ENCODE data around the gene C6orf132. TPM values are rescaled to one million over a fixed set of nuclear protein-coding genes. Genes with fewer than 3 reads are reported as not detected.
"Not testable (repeated sequence)": the region's sequence is repeated elsewhere in the genome, so short reads cannot be mapped to it uniquely, and the experiment has no call there.

Gene C6orf132
- total and polyA plus RNA-seq, 2 of the 8 experiments (the other 6 are each of a cell fraction or from before 2014, with no cell fraction given), result 31.5 to 64.0 TPM

DNA sequence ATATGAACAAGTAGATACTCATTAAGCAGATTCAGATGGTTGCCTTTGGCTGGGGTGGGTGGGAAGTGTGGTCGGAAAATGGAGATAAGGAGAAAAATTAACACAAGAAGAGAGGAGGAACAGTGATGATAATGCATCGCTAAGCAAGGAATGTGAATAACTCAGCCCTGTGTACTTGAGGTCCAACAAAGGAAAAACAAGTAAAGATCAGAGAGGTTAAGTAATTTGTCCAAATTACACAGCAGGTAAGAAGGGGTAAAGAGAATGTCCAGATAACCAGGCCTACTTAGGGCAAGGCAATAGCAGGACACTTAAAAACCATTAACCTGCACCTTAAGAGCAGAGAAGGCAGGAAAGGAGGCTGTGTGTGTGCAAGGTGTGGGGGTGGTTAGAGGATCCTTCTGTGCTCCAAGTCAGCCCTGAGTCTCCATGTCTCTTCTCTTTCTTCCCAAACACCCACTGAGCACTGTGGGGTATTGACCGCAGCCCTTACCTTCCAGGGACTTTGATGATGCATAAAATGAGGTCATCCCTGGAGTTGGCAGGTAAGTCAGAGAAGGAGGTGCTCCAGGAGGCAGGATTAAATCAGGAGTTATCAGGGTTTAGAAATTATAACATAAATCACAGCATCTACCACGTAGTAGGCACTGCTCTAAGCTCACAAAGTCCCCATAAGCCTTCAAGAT, 10.3 kb upstream of the C6orf132 start:
- not testable (repeated sequence) for DNase-seq (ENCODE audit: low read depth in 1 of 2, low spot score in 2 of 2); H3K4me2 ChIP-seq (ENCODE audit: insufficient read depth in 1 of 2, low read depth in 2 of 2, low read length in 2 of 2); H3K4me3 ChIP-seq (ENCODE audit: extremely low read depth in 1 of 4, insufficient read depth in 2 of 4, low read depth in 3 of 4, low read length in 4 of 4); H3K18ac ChIP-seq (ENCODE audit: extremely low read depth, low read length); H4K20me1 ChIP-seq (replicated peaks in 1 of 2; ENCODE audit: control insufficient read depth in 1 of 2, insufficient read depth in 2 of 2, low read length in 2 of 2); H2AFZ ChIP-seq (ENCODE audit: low read length); H3K23ac ChIP-seq (ENCODE audit: insufficient read length); H2BK20ac ChIP-seq (ENCODE audit: low read length); H2BK5ac ChIP-seq (ENCODE audit: low read depth, low read length); H4K5ac ChIP-seq (ENCODE audit: insufficient read length, low read depth, low read length); H3K79me1 ChIP-seq (ENCODE audit: low read depth, low read length); H3K9me3 ChIP-seq (ENCODE audit: insufficient read depth in 2 of 2, low read depth in 1 of 2, low read length in 1 of 2); H2BK12ac ChIP-seq (ENCODE audit: low read depth, low read length); H2BK120ac ChIP-seq (replicated peaks; ENCODE audit: low read depth, low read length); H3K23me2 ChIP-seq (ENCODE audit: low read depth, low read length); FAIRE-seq; H4K91ac ChIP-seq (replicated peaks; ENCODE audit: insufficient read length, low read length); H2BK15ac ChIP-seq (ENCODE audit: low read length); H3K14ac ChIP-seq (ENCODE audit: insufficient read length); H3K36me3 ChIP-seq (ENCODE audit: control insufficient read depth in 2 of 4, insufficient read depth in 4 of 4, low read length in 3 of 4); H3K79me2 ChIP-seq (ENCODE audit: control insufficient read depth in 1 of 2, insufficient read depth in 2 of 2, low read length in 2 of 2); H3K27ac ChIP-seq (ENCODE audit: low read depth, low read length); H3K9ac ChIP-seq (replicated peaks in 1 of 4; ENCODE audit: extremely low read depth in 1 of 4, low read depth in 3 of 4, low read length in 3 of 4); H3K56ac ChIP-seq (replicated peaks; ENCODE audit: insufficient read length, low read depth, low read length); H3K4ac ChIP-seq (replicated peaks; ENCODE audit: insufficient read length, low read depth, low read length); H4K8ac ChIP-seq (ENCODE audit: extremely low read depth, insufficient read depth, low read length); H3K27me3 ChIP-seq (replicated peaks in 1 of 4; ENCODE audit: control insufficient read depth in 3 of 4, extremely low read depth in 1 of 4, insufficient read depth in 3 of 4, low read length in 3 of 4); H2AK5ac ChIP-seq (ENCODE audit: low read depth, low read length)
- CTCF ChIA-PET (ENCODE audit: partially characterized antibody), result interaction anchor here (1.1 to 1.3 kb wide), 3 partner anchors 9 to 64 kb away, joined by 3 to 4 read pairs (median 4); no protein-coding TSS in a partner anchor
- POLR2A ChIA-PET (ENCODE audit: partially characterized antibody), result interaction anchor here (1.2 to 4.3 kb wide), 3 partner anchors 10 to 30 kb away, joined by 3 to 39 read pairs (median 3); partner anchors contain the start of gene C6orf132
- H3K4me1 ChIP-seq (replicated peaks in 1 of 4; ENCODE audit: control insufficient read depth in 3 of 4, insufficient read depth in 4 of 4, low read length in 3 of 4), result peaks cover 1 to 12% (median 7%) of the 10 kb centered on the region in 4 experiments; a peak in 5 of 7 replicates
- 84% methylated on average over 3 of the region's 4 CpGs; no CpG with 5 or more reads in 1 of the 2 experiments for WGBS, 2 experiments (ENCODE audit: extremely low coverage in 1 of 2, insufficient coverage in 1 of 2, insufficient read length in 1 of 2, insufficient replicate concordance in 2 of 2, low coverage in 1 of 2, low lambda C conversion rate in 2 of 2, missing lambda C conversion rate in 1 of 2)

Data from H1 (cell line).